Sigmoid colon (tissue), 7 donors: Measurements from ENCODE around the gene PAPPA. TPM values are rescaled to one million over a fixed set of nuclear protein-coding genes. Genes with fewer than 3 reads are reported as not detected.
A peak's percentile ranks its signal among the peaks of the same experiment; 100 is the strongest.

Source experiments
- DNase-seq: peaks from one replicate; pipeline ENCODE4 v3.0.0-alpha.2; 2019
- H3K27ac ChIP-seq, 4 donors: fragments of 200-600 bp; sonication (generic); one replicate each; pipeline ENCODE4 v1.5.1; 2016 to 2019; ENCODE audit warnings: mild to moderate bottlenecking in 1 of 4
- H3K27me3 ChIP-seq, 3 donors: fragments of 200-600 bp; sonication (generic); one replicate each; pipeline ENCODE4 v1.5.1; 2019; ENCODE audit warnings: mild to moderate bottlenecking in 1 of 3
- H3K36me3 ChIP-seq, 4 donors: fragments of 200-600 bp; sonication (generic); one replicate each; pipeline ENCODE4 v1.5.1; 2016 to 2019
- H3K4me1 ChIP-seq, 4 donors: fragments of 200-600 bp; sonication (generic); one replicate each; pipeline ENCODE4 v1.5.1; 2017 to 2019
- H3K4me3 ChIP-seq, 4 donors: fragments of 200-600 bp; sonication (generic); one replicate each; pipeline ENCODE4 v1.5.1; 2017 to 2019; ENCODE audit warnings: mild to moderate bottlenecking in 2 of 4, moderate library complexity in 1 of 4
- H3K9me3 ChIP-seq, 4 donors: fragments of 200-600 bp in 3 of 4; sonication (generic) in 3 of 4; one replicate each; pipeline versions ENCODE4 v1.5.1 to v1.6.1; 2013 to 2019
- EP300 ChIP-seq, 4 donors: sonication (generic); formaldehyde crosslinking; IDR thresholded peaks; one replicate each; pipeline ENCODE4 v1.6.1; 2017; ENCODE audit warnings: antibody characterized with exemption in 4 of 4
- POLR2A ChIP-seq, 2 donors: fragments of 450-650 bp; IDR thresholded peaks; one replicate each; pipeline ENCODE4 v1.6.1; 2016; ENCODE audit warnings: antibody characterized with exemption in 2 of 2, mild to moderate bottlenecking in 2 of 2, moderate library complexity in 2 of 2
- POLR2AphosphoS5 ChIP-seq, 4 donors: sonication (generic); formaldehyde crosslinking; IDR thresholded peaks; one replicate each; pipeline ENCODE4 v1.6.1; 2017; ENCODE audit warnings: antibody characterized with exemption in 4 of 4
- WGBS, 2 donors: extraction: QIAGEN DNeasy Blood & Tissue Kit; methylation state at CpG; one replicate each; pipeline ENCODE4 v1.1.7; 2013; 5-methylcytosine and 5-hydroxymethylcytosine counted together
- intact Hi-C: fragments of 100-400 bp; cut with DNase I; formaldehyde crosslinking; loops from one replicate; pipeline ENCODE4 v1.15.1; 2023
- polyA plus RNA-seq, 3 donors: library from polyadenylated mRNA; stranded (reverse); fragments of 200-250 nt; gene quantifications; one replicate each; pipeline ENCODE4 v1.2.3, GENCODE V29; 2013
- total RNA-seq, 4 donors: library from RNA; depleted of rRNA; stranded (reverse); fragments of >200 nt; gene quantifications; one replicate each; pipeline ENCODE4 v1.1.0, GENCODE V29; 2016
- TF ChIP-seq, protein P1 (sequence below), 4 experiments: fragments of 450-650 bp in 3 of 4; fragments of 200-600 bp in 1 of 4; IDR thresholded peaks; one replicate each; pipeline ENCODE4 v1.5.1; 2016 to 2019; ENCODE audit warnings: antibody characterized with exemption in 4 of 4, mild to moderate bottlenecking in 3 of 4, moderate library complexity in 2 of 4
- donor health status: healthy with polysubstance abuse.
- donor health status: Bipolar disorder and iron deficiency.
- donor health status: healthy.

Gene PAPPA
- total and polyA plus RNA-seq, 7 donors: under 0.01 to 6.6 (median 3.6) TPM

DNA sequence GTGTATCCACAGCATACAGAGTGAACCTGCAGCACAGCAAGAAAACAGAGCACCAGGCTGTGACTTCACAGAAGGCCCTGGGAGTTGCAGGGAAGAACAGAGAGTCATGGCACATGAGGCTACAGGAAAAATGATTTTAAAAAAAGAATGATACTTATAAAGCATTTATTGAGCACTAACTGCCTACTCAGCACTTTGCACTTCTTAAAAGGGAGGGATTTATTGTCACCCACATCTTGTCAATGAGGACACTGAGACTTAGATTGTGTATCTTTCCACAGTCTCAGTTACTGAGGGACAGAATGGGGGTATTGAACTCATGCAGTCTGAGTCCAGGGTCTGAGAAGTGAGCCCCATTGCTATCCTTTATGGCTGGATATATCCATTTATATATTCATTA is 288.9 kb downstream of the PAPPA start:
- Histone ChIP-seq H3K4me3 (no peak overlapping the region), H3K4me1 (peaks cover 0 to 2% (median 0%) of the 10 kb centered on the region in 4 donors), H3K27ac (no peak overlapping the region), H3K27me3 (no peaks in the 10 kb centered on the region), H3K36me3 (no peaks in the 10 kb centered on the region), H3K9me3 (no peaks in the 10 kb centered on the region)
- TF ChIP-seq, protein P1, sequence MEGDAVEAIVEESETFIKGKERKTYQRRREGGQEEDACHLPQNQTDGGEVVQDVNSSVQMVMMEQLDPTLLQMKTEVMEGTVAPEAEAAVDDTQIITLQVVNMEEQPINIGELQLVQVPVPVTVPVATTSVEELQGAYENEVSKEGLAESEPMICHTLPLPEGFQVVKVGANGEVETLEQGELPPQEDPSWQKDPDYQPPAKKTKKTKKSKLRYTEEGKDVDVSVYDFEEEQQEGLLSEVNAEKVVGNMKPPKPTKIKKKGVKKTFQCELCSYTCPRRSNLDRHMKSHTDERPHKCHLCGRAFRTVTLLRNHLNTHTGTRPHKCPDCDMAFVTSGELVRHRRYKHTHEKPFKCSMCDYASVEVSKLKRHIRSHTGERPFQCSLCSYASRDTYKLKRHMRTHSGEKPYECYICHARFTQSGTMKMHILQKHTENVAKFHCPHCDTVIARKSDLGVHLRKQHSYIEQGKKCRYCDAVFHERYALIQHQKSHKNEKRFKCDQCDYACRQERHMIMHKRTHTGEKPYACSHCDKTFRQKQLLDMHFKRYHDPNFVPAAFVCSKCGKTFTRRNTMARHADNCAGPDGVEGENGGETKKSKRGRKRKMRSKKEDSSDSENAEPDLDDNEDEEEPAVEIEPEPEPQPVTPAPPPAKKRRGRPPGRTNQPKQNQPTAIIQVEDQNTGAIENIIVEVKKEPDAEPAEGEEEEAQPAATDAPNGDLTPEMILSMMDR (IDR thresholded peaks at IDR 0.05): no peak
- TF ChIP-seq EP300 (IDR thresholded peaks at IDR 0.05): no peak
- no peak for TF ChIP-seq POLR2A (IDR thresholded peaks at IDR 0.05)
- no peak for DNase-seq
- intact Hi-C loops: no loop called here

DNA sequence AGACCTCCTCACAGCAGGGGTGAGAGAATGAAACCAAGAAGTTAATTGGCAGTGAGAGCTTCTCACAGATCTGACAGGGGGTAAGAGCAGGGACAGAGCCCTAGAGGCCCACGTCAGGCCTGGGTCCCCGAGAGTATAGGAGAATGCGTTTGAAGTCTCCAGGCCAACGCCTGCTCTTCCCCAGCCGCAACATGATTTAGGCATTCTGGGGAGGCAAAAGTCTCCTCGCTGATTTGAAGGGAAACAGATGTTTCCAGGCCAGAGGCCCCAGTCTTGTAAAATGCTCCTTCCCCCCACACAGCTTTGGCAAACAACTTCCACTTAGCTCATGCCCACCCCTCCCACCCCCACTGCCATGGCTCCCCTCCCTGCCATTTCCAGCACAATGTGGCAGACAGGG is 294.3 kb downstream of the PAPPA start:
- WGBS, 2 donors: 31 to 82% methylated on average over 6 of the region's 6 CpGs
- no peaks in the 10 kb centered on the region for H3K36me3 ChIP-seq
- H3K27me3 ChIP-seq: no peaks in the 10 kb centered on the region
- peak overlapping the region in 2 of 4 donors; percentile 18 to 43 for H3K27ac ChIP-seq
- TF ChIP-seq, protein P1 (IDR thresholded peaks at IDR 0.05): no peak
- TF ChIP-seq POLR2A (IDR thresholded peaks at IDR 0.05) (no peak), POLR2AphosphoS5 (IDR thresholded peaks at IDR 0.05) (peak in 1 of 4 donors; percentile 12), EP300 (IDR thresholded peaks at IDR 0.05) (no peak)
- no peak overlapping the region for H3K4me3 ChIP-seq
- DNase-seq: no peak
- H3K9me3 ChIP-seq: no peaks in the 10 kb centered on the region
- H3K4me1 ChIP-seq: peaks cover 0 to 35% (median 9%) of the 10 kb centered on the region in 4 donors
- intact Hi-C loops: no loop called here

DNA sequence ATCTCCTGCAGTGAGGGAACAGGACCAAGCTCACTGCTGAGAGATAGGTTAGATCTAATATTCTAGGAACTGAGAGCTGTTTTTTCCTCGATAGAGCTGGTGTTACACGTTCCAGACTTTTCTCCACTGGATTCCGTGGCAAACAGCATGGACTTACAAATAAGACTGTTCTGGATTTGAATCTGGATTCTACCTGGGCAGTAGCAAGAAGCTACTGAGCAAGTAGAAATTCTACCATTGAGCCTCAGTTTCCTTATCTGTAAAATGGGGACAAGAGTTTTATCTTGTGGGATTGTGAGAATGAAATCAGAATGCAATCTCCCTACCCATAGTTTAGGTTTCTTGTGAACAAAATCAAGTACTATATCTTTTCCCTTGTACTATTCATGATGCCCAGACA is 294.8 kb downstream of the PAPPA start:
- WGBS, 2 donors: 53 to 90% methylated on average over 3 of the region's 3 CpGs
- intact Hi-C loops: no loop called here
- Histone ChIP-seq H3K9me3 (no peaks in the 10 kb centered on the region), H3K27me3 (no peaks in the 10 kb centered on the region), H3K4me3 (no peak overlapping the region), H3K27ac (peak overlapping the region in 2 of 4 donors; percentile 18 to 43), H3K36me3 (no peaks in the 10 kb centered on the region), H3K4me1 (peaks cover 0 to 35% (median 9%) of the 10 kb centered on the region in 4 donors)
- no peak for DNase-seq
- no peak for TF ChIP-seq EP300 (IDR thresholded peaks at IDR 0.05)
- TF ChIP-seq POLR2A (IDR thresholded peaks at IDR 0.05): no peak
- TF ChIP-seq POLR2AphosphoS5 (IDR thresholded peaks at IDR 0.05): no peak
- TF ChIP-seq, protein P1 (IDR thresholded peaks at IDR 0.05): no peak

DNA sequence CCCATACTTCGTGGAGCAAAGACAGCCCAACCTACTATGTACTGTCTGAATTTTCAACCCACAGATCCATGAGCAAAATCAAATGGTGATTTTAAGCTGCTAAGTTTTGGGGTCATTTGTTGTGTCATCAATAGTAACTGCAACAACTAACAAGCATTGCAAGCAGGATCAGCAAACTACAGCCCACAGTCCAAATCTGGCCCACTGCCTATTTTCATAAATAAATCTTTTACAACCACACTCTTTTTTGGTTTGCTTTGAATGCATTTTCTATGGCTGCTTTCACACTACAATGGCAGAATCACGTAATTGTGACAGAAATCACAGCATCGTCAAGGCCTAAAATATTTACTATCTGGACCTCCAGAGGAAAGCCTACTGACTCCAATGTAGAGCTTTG is 296.4 kb downstream of the PAPPA start:
- H3K9me3 ChIP-seq: no peaks in the 10 kb centered on the region
- DNase-seq: no peak
- peaks cover 0 to 35% (median 9%) of the 10 kb centered on the region in 4 donors for H3K4me1 ChIP-seq
- WGBS, 2 donors: 86 to 88% methylated on average over 3 of the region's 3 CpGs
- TF ChIP-seq POLR2AphosphoS5 (IDR thresholded peaks at IDR 0.05) (no peak), POLR2A (IDR thresholded peaks at IDR 0.05) (no peak), EP300 (IDR thresholded peaks at IDR 0.05) (no peak)
- TF ChIP-seq, protein P1 (IDR thresholded peaks at IDR 0.05): no peak
- peak overlapping the region in 2 of 4 donors; percentile 51 for H3K27ac ChIP-seq
- H3K27me3 ChIP-seq: no peaks in the 10 kb centered on the region
- intact Hi-C loops: no loop called here
- no peak overlapping the region for H3K4me3 ChIP-seq
- no peaks in the 10 kb centered on the region for H3K36me3 ChIP-seq
